OCI-LY7 (cell line): ENCODE data around the gene SDF4. TPM values are rescaled to one million over a fixed set of nuclear protein-coding genes. Genes with fewer than 3 reads are reported as not detected.

Source experiments
- BruUV-seq: library from RNA; stranded (reverse); fragments of 400-500 nt; replicated peaks from 2 replicates; lab custom pipeline; 2021; lab: Mats Ljungman, UMichigan
- CTCF ChIA-PET: fragments of 300-600 bp; sonication (Branson Sonifier 250); formaldehyde crosslinking; loops from one replicate; lab custom pipeline; 2022; ENCODE audit warnings: antibody characterized with exemption; ENCODE audit not compliant: unreplicated experiment; lab: Charles Lee
- POLR2A ChIA-PET: fragments of 300-600 bp; sonication (Branson Sonifier 250); formaldehyde crosslinking; loops from one replicate; lab custom pipeline; 2022; ENCODE audit warnings: antibody characterized with exemption; lab: Charles Lee
- DNase-seq: peaks from one replicate; pipeline ENCODE4 v3.0.0-alpha.2; 2015; ENCODE audit warnings: low spot score
- H2AFZ ChIP-seq: fragments of 200-600 bp; sonication (generic), shearing (Covaris generic); 2 replicates; pipeline ENCODE4 v1.6.1; 2014; ENCODE audit warnings: mild to moderate bottlenecking, antibody characterized with exemption, low read length, moderate library complexity
- H3K27ac ChIP-seq: fragments of 200-600 bp; sonication (generic); 2 replicates; pipeline ENCODE4 v1.5.1; 2014; ENCODE audit warnings: mixed run types, low read depth, mild to moderate bottlenecking, moderate library complexity, low read length, inconsistent platforms; ENCODE audit not compliant: poor library complexity, severe bottlenecking
- H3K36me3 ChIP-seq: fragments of 200-600 bp; sonication (generic); 2 replicates; pipeline ENCODE4 v1.6.1; 2014; ENCODE audit warnings: mild to moderate bottlenecking, antibody characterized with exemption, low read length, moderate library complexity, mixed read lengths; ENCODE audit not compliant: insufficient read depth
- H3K4me1 ChIP-seq: fragments of 200-600 bp; sonication (generic); 2 replicates; pipeline ENCODE4 v1.5.1; 2014; ENCODE audit warnings: mild to moderate bottlenecking, low read length; ENCODE audit not compliant: insufficient read depth, poor library complexity, severe bottlenecking
- H3K4me2 ChIP-seq: fragments of 200-600 bp; sonication (generic); 2 replicates; pipeline ENCODE4 v1.6.1; 2014; ENCODE audit warnings: mild to moderate bottlenecking, low read length
- H3K4me3 ChIP-seq: fragments of 200-600 bp; sonication (generic); 2 replicates; pipeline ENCODE4 v1.5.1; 2014; ENCODE audit warnings: mild to moderate bottlenecking, low read depth, low read length; ENCODE audit not compliant: poor library complexity, severe bottlenecking
- H3K79me2 ChIP-seq: fragments of 200-600 bp; sonication (generic); 2 replicates; pipeline ENCODE4 v1.6.1; 2016; ENCODE audit warnings: low read depth, mild to moderate bottlenecking, low read length, moderate library complexity, mixed read lengths; ENCODE audit not compliant: insufficient read depth
- H3K9me2 ChIP-seq: fragments of 200-600 bp; sonication (generic); 2 replicates; pipeline ENCODE4 v1.6.1; 2016; ENCODE audit warnings: mild to moderate bottlenecking, low read length, mixed read lengths; ENCODE audit not compliant: insufficient read depth
- H3K9me3 ChIP-seq: fragments of 200-600 bp; sonication (generic); 2 replicates; pipeline ENCODE4 v1.6.1; 2014; ENCODE audit warnings: mild to moderate bottlenecking, mixed run types, low read length, mixed read lengths
- H4K20me1 ChIP-seq: fragments of 200-600 bp; sonication (generic); 2 replicates; pipeline ENCODE4 v1.6.1; 2014; ENCODE audit warnings: mild to moderate bottlenecking, antibody characterized with exemption, low read length, moderate library complexity, mixed read lengths; ENCODE audit not compliant: insufficient read depth
- EZH2phosphoT487 ChIP-seq: fragments of 200-600 bp; sonication (generic); IDR thresholded peaks from 2 replicates; pipeline ENCODE4 v1.6.1; 2018; ENCODE audit warnings: low read depth, borderline replicate concordance, mild to moderate bottlenecking, mixed run types, antibody characterized with exemption, low read length, moderate library complexity, mixed read lengths
- intact Hi-C: fragments of 100-400 bp; cut with micrococcal nuclease; formaldehyde crosslinking; loops from one replicate; pipeline ENCODE4 v1.10.0; 2022; ENCODE audit not compliant: unreplicated experiment
- total RNA-seq, 2 experiments: library from RNA; depleted of rRNA in 1 of 2; stranded (reverse); fragments of >200 nt in 1 of 2; shearing (Covaris generic) in 1 of 2; gene quantifications; 2 replicates each; pipeline ENCODE4 v1.2.3, GENCODE V29; 2014 to 2022
- TF ChIP-seq, protein P1 (sequence below): fragments of 200-600 bp; sonication (generic); conservative IDR thresholded peaks from 2 replicates; pipeline ENCODE4 v1.5.1; 2014; ENCODE audit warnings: mild to moderate bottlenecking, antibody characterized with exemption, low read length, moderate library complexity, mixed read lengths

SDF4 gene
- total RNA-seq, 2 experiments from 2014 or later = 47.7 to 85.7 TPM

DNA sequence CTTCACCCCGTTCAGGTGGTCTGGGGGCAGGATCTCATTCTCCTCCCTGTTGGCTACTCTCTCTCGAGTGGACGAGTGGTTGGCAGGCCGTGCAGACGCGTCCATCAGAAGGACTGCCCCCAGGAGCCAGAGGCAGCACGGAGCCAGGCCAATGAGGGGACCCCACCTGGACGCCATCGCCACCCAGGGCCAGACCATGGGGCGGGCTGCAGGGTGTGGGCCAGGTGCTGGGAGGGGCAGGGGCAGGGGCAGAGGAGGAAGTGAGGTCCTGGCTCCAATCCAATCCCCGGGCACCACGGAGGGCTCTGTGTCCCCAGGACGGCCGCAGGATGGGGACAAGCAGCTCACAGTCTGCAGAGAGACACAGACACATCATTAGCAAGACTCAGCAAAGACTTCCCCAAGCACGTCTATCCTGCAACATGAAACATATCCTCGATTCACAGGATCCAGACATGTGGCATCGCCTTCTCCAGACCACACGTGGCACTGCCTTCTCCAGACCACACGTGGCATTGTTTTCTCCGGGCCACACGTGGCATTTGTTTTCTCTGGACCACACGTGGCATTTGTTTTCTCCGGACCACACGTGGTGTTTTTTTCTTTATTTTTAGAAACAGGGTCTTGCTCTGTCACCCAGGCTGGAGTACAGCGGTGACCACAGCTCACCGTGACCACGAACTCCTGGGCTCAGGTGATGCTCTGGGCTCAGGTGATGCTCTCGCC, 3.0 kb downstream of the SDF4 start:
- DNase-seq = no peak
- Histone ChIP-seq H3K27ac (no peak overlapping the region), H2AFZ (no peak overlapping the region), H3K9me3 (no peaks in the 10 kb centered on the region), H3K4me1 (peaks cover 27% of the 10 kb centered on the region), H3K9me2 (no peaks in the 10 kb centered on the region), H4K20me1 (no peaks in the 10 kb centered on the region), H3K79me2 (peaks cover 43% of the 10 kb centered on the region), H3K4me3 (no peak overlapping the region), H3K36me3 (peaks cover 60% of the 10 kb centered on the region), H3K4me2 (peak overlapping the region; percentile 99; the same call in 1 of the 2 replicates)
- no TSS peak for BruUV-seq
- intact Hi-C loops = no loop called here
- ChIA-PET CTCF (no interaction called here), POLR2A (no interaction called here)
- no peak for TF ChIP-seq EZH2phosphoT487
- TF ChIP-seq, protein P1, sequence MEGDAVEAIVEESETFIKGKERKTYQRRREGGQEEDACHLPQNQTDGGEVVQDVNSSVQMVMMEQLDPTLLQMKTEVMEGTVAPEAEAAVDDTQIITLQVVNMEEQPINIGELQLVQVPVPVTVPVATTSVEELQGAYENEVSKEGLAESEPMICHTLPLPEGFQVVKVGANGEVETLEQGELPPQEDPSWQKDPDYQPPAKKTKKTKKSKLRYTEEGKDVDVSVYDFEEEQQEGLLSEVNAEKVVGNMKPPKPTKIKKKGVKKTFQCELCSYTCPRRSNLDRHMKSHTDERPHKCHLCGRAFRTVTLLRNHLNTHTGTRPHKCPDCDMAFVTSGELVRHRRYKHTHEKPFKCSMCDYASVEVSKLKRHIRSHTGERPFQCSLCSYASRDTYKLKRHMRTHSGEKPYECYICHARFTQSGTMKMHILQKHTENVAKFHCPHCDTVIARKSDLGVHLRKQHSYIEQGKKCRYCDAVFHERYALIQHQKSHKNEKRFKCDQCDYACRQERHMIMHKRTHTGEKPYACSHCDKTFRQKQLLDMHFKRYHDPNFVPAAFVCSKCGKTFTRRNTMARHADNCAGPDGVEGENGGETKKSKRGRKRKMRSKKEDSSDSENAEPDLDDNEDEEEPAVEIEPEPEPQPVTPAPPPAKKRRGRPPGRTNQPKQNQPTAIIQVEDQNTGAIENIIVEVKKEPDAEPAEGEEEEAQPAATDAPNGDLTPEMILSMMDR = no peak

DNA sequence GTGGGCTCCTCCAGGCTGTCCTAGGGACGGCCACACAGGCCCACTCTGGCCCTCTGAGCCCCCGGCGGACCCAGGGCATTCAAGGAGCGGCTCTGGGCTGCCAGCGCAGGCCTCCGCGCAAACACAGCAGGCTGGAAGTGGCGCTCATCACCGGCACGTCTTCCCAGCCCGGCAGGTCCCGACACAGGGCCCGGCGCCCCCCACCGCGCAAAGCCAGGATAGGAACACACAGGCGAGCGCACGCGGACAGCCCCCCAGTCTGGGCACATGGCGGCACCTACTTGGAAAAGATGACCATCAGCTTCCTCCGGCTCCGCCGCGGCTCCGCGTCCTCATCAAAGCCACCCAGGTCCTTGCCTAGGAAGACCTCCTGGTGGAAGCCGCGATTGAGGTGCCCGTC, 3.6 kb downstream of the SDF4 start:
- peaks cover 63% of the 10 kb centered on the region for H3K36me3 ChIP-seq
- CTCF ChIA-PET = no interaction called here
- POLR2A ChIA-PET = no interaction called here
- H4K20me1 ChIP-seq = no peaks in the 10 kb centered on the region
- no peaks in the 10 kb centered on the region for H3K9me2 ChIP-seq
- TF ChIP-seq, protein P1 = no peak
- no peak for TF ChIP-seq EZH2phosphoT487
- H3K4me3 ChIP-seq = no peak overlapping the region
- H3K9me3 ChIP-seq = no peaks in the 10 kb centered on the region
- intact Hi-C loops = no loop called here
- peaks cover 37% of the 10 kb centered on the region for H3K79me2 ChIP-seq
- H3K4me2 ChIP-seq = no peak overlapping the region
- no peak for DNase-seq
- H2AFZ ChIP-seq = no peak overlapping the region
- H3K27ac ChIP-seq = no peak overlapping the region
- H3K4me1 ChIP-seq = peaks cover 21% of the 10 kb centered on the region
- BruUV-seq = no TSS peak

- DNase-seq = no peak
- ChIA-PET POLR2A (no interaction called here), CTCF (no interaction called here)
- H3K9me2 ChIP-seq = no peaks in the 10 kb centered on the region
- H3K9me3 ChIP-seq = no peaks in the 10 kb centered on the region
- H3K4me3 ChIP-seq = no peak overlapping the region
- H3K4me2 ChIP-seq = no peak overlapping the region
- H3K27ac ChIP-seq = no peak overlapping the region
- peaks cover 13% of the 10 kb centered on the region for H3K4me1 ChIP-seq
- TF ChIP-seq, protein P1 = no peak
- TF ChIP-seq EZH2phosphoT487 = no peak
- peaks cover 71% of the 10 kb centered on the region for H3K36me3 ChIP-seq
- H3K79me2 ChIP-seq = peaks cover 32% of the 10 kb centered on the region
- BruUV-seq = no TSS peak
- no peak overlapping the region for H2AFZ ChIP-seq
- intact Hi-C loops = no loop called here
- H4K20me1 ChIP-seq = no peaks in the 10 kb centered on the region
These were observed 4.4 kb downstream of the SDF4 start for GRCh38 chr1:1227386-1227785.
